HK-2 (cell line): Measurements from ENCODE around the gene COL20A1.
"Not testable (repeated sequence)": the region's sequence is repeated elsewhere in the genome, so short reads cannot be mapped to it uniquely, and the experiment has no call there.

Experiments
- DNase-seq: peaks from one replicate; pipeline ENCODE4 v3.0.0-alpha.2; 2018; ENCODE audit not compliant: unreplicated experiment

The COL20A1 gene

DNA sequence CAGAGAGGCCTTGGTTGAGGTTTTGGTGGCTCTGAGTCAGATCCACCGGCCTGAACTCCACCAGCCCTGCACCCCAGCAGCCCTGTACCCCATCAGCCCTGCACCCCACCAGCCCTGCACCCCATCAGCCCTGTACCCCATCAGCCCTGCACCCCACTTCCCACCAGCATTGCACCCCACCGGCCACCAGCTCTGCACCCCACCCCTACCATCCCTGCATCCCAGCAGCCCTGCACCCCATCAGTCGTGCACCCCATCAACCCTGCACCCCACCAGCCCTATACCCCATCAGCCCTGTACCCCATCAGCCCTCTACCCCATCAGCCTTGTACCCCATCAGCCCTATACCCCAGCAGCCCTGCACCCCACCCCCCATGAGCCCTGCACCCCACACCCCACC lies 82.5 kb downstream of the COL20A1 start:
- no peak for DNase-seq

- no peak for DNase-seq
Observed at GRCh38 chr20:63376283-63377250, 83.6 kb downstream of the COL20A1 start.

- DNase-seq, result no peak
Observed at GRCh38 chr20:63377256-63377941, 84.4 kb downstream of the COL20A1 start.

DNA sequence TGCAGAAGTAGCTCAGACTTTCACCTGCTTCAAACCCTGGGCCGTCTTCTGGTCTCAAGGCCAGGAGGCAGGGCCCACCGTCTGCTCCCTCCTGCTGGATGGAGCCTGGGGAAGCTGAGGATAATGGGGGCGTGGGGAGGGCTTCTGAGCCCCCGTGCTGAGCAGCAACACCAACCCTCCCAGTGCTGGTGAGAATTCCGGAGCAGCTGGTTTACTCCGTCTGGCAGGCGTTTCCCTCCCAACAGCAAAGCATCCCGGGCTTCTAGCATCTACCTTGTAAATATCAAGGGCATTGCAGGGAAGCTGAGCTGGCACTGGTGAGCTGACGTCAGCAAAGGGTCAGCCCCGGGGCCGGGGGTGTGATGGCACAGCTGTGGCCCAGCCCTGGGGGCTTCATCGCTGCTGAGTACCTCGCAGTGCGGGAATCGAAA lies 85.0 kb downstream of the COL20A1 start:
- no peak for DNase-seq

GRCh38 chr20:63378626-63379025 lies 85.6 kb downstream of the COL20A1 start:
- no peak for DNase-seq

- DNase-seq, result no peak
Observed at GRCh38 chr20:63379296-63379695, 86.3 kb downstream of the COL20A1 start.

DNA sequence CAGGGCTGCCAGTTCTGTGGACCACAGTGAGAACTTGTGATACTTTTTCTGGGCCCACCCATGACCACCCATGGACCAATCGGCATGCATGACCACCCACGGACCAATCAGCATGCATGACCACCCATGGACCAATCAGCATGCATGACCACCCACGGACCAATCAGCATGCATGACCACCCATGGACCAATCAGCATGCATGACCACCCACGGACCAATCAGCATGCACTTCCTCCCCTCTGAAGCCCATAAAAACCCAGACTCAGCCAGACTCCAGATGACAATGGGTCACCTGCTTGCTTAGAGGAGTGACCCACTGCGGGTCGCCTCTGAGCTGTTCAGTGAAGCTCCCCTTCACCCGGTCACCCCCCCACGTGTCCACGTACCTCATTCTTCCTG lies 86.9 kb downstream of the COL20A1 start:
- not testable (repeated sequence) for DNase-seq

GRCh38 chr20:63380346-63380870 lies 87.4 kb downstream of the COL20A1 start:
- DNase-seq, result no peak

DNA sequence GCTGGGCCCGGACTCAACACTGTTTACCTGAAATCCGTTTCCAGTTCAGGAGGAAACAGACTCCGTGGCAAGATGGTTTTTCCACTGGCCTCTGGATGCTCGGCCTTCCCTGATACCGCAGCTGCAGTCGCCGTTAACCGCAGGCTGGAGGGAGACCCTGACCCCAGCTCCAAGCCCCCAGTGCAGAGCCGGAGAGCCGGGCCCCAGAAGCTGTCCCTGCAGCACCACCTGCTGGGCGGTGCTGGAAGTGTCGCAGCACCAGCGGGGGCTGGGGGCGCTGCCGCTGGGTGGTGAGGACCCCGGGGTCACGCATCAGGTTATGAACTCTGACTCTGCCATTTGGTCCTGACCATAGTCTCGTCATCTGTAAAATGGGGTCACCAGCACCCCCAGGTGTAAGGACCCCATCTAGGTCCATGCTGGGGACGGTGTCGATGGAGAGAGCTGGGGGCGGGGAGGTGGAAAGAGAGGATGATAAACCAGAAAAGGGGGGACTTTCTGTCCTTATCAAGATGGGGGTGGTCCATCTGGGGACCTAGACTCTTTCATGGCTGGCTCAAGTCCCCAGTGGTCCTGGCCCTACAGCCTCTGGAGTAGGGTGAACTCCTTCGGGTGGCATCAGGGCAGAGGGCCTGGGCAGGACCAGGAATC lies 88.9 kb downstream of the COL20A1 start:
- DNase-seq, result no peak

- DNase-seq, result no peak
Observed at GRCh38 chr20:63382551-63383300, 89.7 kb downstream of the COL20A1 start.

GRCh38 chr20:63383556-63383955 lies 90.6 kb downstream of the COL20A1 start:
- DNase-seq, result no peak

GRCh38 chr20:63384336-63384735 lies 91.3 kb downstream of the COL20A1 start:
- no peak for DNase-seq
